ENCODE results near the gene ST3GAL3. TPM values are rescaled to one million over a fixed set of nuclear protein-coding genes. Genes with fewer than 3 reads are reported as not detected.
A peak's percentile ranks its signal among the peaks of the same experiment; 100 is the strongest.

The ST3GAL3 gene
- total RNA-seq, 1 experiment from 2014 or later: 8.6 TPM

DNA sequence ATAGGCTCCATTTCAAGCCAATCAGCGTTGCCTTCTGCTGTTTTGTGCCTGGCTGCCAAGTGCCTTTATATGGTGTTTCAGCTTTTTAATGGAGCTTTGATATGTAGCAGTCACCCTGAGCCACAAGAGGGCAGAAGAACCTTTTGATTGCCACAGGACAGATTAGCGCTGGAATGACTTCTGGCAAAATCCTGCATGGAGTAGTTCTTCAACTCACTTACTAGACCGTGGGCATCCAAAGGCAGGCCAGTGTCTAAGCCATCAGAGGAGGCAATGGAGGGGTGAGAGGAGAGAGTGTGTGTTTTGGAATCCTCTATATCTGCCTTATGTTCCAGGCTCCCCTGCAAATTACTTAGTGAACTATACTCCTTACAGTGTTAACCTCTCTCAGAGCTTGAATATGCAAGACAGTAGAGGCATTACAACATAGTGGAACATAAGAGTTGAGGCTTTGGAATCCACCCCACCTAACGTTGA lies 56.2 kb downstream of the ST3GAL3 start:
- no peaks in the 10 kb centered on the region for H3K27me3 Mint-ChIP-seq (ENCODE audit: low read depth)
- TF ChIP-seq ETV6 (CRISPR knock-in tag; IDR thresholded peaks at IDR 0.05) (no peak), CTCF (IDR thresholded peaks at IDR 0.05) (peak; percentile 72)
- CTCF ChIA-PET: interaction anchor here (0.5 to 9.3 kb wide), 50 partner anchors 10 to 536 kb away, joined by 3 to 992 read pairs (median 6); partner anchors contain the start of genes ARTN, ATP6V0B, B4GALT2 and CCDC24
- DNase-seq (ENCODE audit: low spot score) (peak; percentile 64), ATAC-seq (peak; percentile 66)
- POLR2A ChIA-PET: interaction anchor here (0.8 to 5.0 kb wide), 4 partner anchors 171 to 212 kb away, joined by 3 to 62 read pairs (median 3); partner anchors contain the start of genes ARTN and IPO13
- no peaks in the 10 kb centered on the region for H3K36me3 Mint-ChIP-seq
- no peak overlapping the region for H3K27ac Mint-ChIP-seq
- H3K9me3 Mint-ChIP-seq: no peaks in the 10 kb centered on the region
- H3K4me1 Mint-ChIP-seq: peaks cover 16% of the 10 kb centered on the region
- no peak overlapping the region for H3K4me3 Mint-ChIP-seq

DNA sequence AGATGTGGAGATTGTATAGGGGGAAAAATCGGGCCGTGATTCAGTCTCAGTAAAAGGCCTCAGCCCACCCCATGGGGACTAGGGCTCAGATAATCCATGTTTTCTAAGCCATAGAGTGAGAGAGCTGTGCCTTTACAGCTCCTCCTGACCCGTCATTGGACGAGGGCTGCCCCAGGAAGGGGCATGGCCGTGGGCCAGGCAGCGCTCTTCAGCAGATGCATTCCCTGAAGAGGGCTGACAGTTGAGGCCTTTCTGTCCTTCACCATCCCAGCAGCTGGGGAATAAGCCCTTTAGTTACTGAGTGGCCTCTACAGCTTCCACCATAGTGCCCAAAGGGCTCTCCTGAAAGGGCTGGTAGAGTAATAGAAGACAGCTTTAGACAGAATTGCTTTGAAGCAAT lies 57.2 kb downstream of the ST3GAL3 start:
- Mint-ChIP-seq H3K36me3 (no peaks in the 10 kb centered on the region), H3K9me3 (no peaks in the 10 kb centered on the region), H3K4me1 (peaks cover 24% of the 10 kb centered on the region), H3K27me3 (ENCODE audit: low read depth) (no peaks in the 10 kb centered on the region), H3K27ac (peak overlapping the region; percentile 90; the same call in 1 of the 2 replicates), H3K4me3 (no peak overlapping the region)
- peak; percentile 23 for ATAC-seq
- ChIA-PET CTCF (interaction anchor here (0.6 to 9.3 kb wide), 22 partner anchors 19 to 538 kb away, joined by 3 to 992 read pairs (median 5); partner anchors contain the start of genes ARTN, ATP6V0B, CCDC24 and IPO13), POLR2A (interaction anchor here (1.0 to 5.0 kb wide), 2 partner anchors 170 to 211 kb away, joined by 3 to 62 read pairs; partner anchors contain the start of gene ARTN)
- TF ChIP-seq STAT6 (CRISPR knock-in tag; conservative IDR thresholded peaks at IDR 0.05; ENCODE audit: low read depth) (no peak), JAZF1 (CRISPR knock-in tag; IDR thresholded peaks at IDR 0.05) (no peak), ELF4 (CRISPR knock-in tag; IDR thresholded peaks at IDR 0.05; ENCODE audit: low read depth) (no peak), NFYB (CRISPR knock-in tag; conservative IDR thresholded peaks at IDR 0.05; ENCODE audit: low read depth) (no peak), TEAD4 (CRISPR knock-in tag; IDR thresholded peaks at IDR 0.05) (no peak), ZNF219 (CRISPR knock-in tag; IDR thresholded peaks at IDR 0.05; ENCODE audit: borderline replicate concordance) (no peak), E2F5 (CRISPR knock-in tag; IDR thresholded peaks at IDR 0.05) (no peak), ZNF416 (CRISPR knock-in tag; IDR thresholded peaks at IDR 0.05) (no peak), OVOL2 (CRISPR knock-in tag; IDR thresholded peaks at IDR 0.05; ENCODE audit: borderline replicate concordance) (no peak), ZNF281 (CRISPR knock-in tag; IDR thresholded peaks at IDR 0.05) (no peak), ZNF396 (CRISPR knock-in tag; IDR thresholded peaks at IDR 0.05; ENCODE audit: borderline replicate concordance) (no peak), ZNF317 (CRISPR knock-in tag; IDR thresholded peaks at IDR 0.05; ENCODE audit: borderline replicate concordance, low read depth) (no peak), RELA (CRISPR knock-in tag; IDR thresholded peaks at IDR 0.05; ENCODE audit: borderline replicate concordance) (no peak)
- TF ChIP-seq, protein P1, sequence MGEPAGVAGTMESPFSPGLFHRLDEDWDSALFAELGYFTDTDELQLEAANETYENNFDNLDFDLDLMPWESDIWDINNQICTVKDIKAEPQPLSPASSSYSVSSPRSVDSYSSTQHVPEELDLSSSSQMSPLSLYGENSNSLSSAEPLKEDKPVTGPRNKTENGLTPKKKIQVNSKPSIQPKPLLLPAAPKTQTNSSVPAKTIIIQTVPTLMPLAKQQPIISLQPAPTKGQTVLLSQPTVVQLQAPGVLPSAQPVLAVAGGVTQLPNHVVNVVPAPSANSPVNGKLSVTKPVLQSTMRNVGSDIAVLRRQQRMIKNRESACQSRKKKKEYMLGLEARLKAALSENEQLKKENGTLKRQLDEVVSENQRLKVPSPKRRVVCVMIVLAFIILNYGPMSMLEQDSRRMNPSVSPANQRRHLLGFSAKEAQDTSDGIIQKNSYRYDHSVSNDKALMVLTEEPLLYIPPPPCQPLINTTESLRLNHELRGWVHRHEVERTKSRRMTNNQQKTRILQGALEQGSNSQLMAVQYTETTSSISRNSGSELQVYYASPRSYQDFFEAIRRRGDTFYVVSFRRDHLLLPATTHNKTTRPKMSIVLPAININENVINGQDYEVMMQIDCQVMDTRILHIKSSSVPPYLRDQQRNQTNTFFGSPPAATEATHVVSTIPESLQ (CRISPR knock-in tag; IDR thresholded peaks at IDR 0.05): no peak
- peak; percentile 22 for DNase-seq (ENCODE audit: low spot score)

Data from WTC11 (cell line).